Gastroesophageal sphincter (tissue), 3 donors: ENCODE results near the gene CYP26C1.

Experiments used
- EP300 ChIP-seq: sonication (generic); formaldehyde crosslinking; IDR thresholded peaks from one replicate; pipeline ENCODE4 v1.6.1; 2017; ENCODE audit warnings: antibody characterized with exemption, mild to moderate bottlenecking
- POLR2A ChIP-seq, 2 donors: fragments of 450-650 bp; IDR thresholded peaks; one replicate each; pipeline ENCODE4 v1.6.1; 2017; ENCODE audit warnings: antibody characterized with exemption in 2 of 2, mild to moderate bottlenecking in 2 of 2, moderate library complexity in 1 of 2
- POLR2AphosphoS5 ChIP-seq: sonication (generic); formaldehyde crosslinking; IDR thresholded peaks from one replicate; pipeline ENCODE4 v1.6.1; 2017; ENCODE audit warnings: antibody characterized with exemption
- TF ChIP-seq, protein P1 (sequence below), 4 experiments: fragments of 200-600 bp in 2 of 4; fragments of 450-650 bp in 2 of 4; sonication (generic) in 1 of 4; IDR thresholded peaks; one replicate each; pipeline ENCODE4 v1.5.1; 2017 to 2019; ENCODE audit warnings: antibody characterized with exemption in 4 of 4, mild to moderate bottlenecking in 2 of 4, moderate library complexity in 2 of 4

DNA sequence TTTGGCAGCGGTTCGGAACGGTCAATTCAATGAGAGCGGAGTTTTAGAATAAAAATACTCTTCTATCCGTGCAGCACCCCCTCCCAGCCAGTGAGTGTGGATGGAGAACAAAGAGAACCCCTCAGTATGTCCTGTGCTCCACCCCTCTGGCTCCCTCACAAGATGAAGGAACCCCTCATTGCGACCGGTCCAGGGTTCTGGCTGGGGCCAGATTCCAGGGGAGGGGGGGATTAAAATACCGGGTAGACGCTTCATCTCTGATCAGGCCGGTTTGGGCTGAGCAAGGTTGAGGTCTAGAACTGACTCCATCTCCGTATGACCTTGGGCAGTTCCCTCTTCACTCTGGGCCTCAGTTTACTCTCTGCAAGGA is 5.9 kb downstream of the CYP26C1 start:
- TF ChIP-seq, protein P1, sequence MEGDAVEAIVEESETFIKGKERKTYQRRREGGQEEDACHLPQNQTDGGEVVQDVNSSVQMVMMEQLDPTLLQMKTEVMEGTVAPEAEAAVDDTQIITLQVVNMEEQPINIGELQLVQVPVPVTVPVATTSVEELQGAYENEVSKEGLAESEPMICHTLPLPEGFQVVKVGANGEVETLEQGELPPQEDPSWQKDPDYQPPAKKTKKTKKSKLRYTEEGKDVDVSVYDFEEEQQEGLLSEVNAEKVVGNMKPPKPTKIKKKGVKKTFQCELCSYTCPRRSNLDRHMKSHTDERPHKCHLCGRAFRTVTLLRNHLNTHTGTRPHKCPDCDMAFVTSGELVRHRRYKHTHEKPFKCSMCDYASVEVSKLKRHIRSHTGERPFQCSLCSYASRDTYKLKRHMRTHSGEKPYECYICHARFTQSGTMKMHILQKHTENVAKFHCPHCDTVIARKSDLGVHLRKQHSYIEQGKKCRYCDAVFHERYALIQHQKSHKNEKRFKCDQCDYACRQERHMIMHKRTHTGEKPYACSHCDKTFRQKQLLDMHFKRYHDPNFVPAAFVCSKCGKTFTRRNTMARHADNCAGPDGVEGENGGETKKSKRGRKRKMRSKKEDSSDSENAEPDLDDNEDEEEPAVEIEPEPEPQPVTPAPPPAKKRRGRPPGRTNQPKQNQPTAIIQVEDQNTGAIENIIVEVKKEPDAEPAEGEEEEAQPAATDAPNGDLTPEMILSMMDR (IDR thresholded peaks at IDR 0.05): no peak
- TF ChIP-seq POLR2A (IDR thresholded peaks at IDR 0.05) (no peak), POLR2AphosphoS5 (no peak), EP300 (no peak)
